ENCODE measurements around the gene ZIC1. TPM values are rescaled to one million over a fixed set of nuclear protein-coding genes. Genes with fewer than 3 reads are reported as not detected.

Gene ZIC1
- total and polyA plus RNA-seq, 2 of the 13 experiments (the other 11 are each of a cell fraction or from before 2014, with no cell fraction given) = not detected

GRCh38 chr3:147390589-147391569 is 18.3 kb upstream of the ZIC1 start:
- FAIRE-seq = no peak
- ChIA-PET POLR2A (no interaction called here), CTCF (ENCODE audit: low intra/inter-chr PET ratio, low total read pairs) (no interaction called here)
- Histone ChIP-seq H3K79me2 (ENCODE audit: insufficient read depth, low read length) (no peaks in the 10 kb centered on the region), H3K9ac (ENCODE audit: insufficient read depth, low read depth, low read length) (no peak overlapping the region), H3K9me3 (ENCODE audit: low read length) (no peaks in the 10 kb centered on the region), H3K27ac (ENCODE audit: extremely low read length, insufficient read depth, low read length) (no peak overlapping the region), H4K20me1 (ENCODE audit: insufficient read depth, low read length) (no peaks in the 10 kb centered on the region), H3K4me2 (ENCODE audit: low read depth, low read length) (no peak overlapping the region), H3K27me3 (ENCODE audit: control insufficient read depth in 1 of 2, insufficient read depth in 2 of 2, low read length in 2 of 2) (peaks cover 0 to 40% of the 10 kb centered on the region in 2 experiments), H3K4me1 (ENCODE audit: insufficient read depth, low read length) (no peaks in the 10 kb centered on the region), H3K4me3 (replicated peaks in 1 of 3; ENCODE audit: insufficient read depth in 1 of 3, low read depth in 2 of 3, low read length in 3 of 3) (no peak overlapping the region), H3K36me3 (replicated peaks in 1 of 2; ENCODE audit: control insufficient read depth in 1 of 2, insufficient read depth in 2 of 2, low read length in 2 of 2) (no peaks in the 10 kb centered on the region), H2AFZ (ENCODE audit: low read length) (no peak overlapping the region)
- WGBS (ENCODE audit: low lambda C conversion rate) = 65% methylated on average over 47 of the region's 77 CpGs
- BruUV-seq (replicated peaks) = no TSS peak
- DNase-seq (ENCODE audit: low spot score) = no peak
- TF ChIP-seq SMARCE1 (IDR thresholded peaks at IDR 0.05; ENCODE audit: borderline replicate concordance) (no peak), TFAP4 (IDR thresholded peaks at IDR 0.05; ENCODE audit: borderline replicate concordance, low read depth) (no peak), E2F1 (CRISPR knock-in tag; IDR thresholded peaks at IDR 0.05) (no peak), ATF4 (CRISPR knock-in tag; IDR thresholded peaks at IDR 0.05) (no peak), SIN3A (IDR thresholded peaks at IDR 0.05; ENCODE audit: borderline replicate concordance, low read depth, low read length) (no peak), RAD51 (IDR thresholded peaks at IDR 0.05; ENCODE audit: borderline replicate concordance) (no peak), ZBTB14 (CRISPR knock-in tag; IDR thresholded peaks at IDR 0.05) (no peak)
- intact Hi-C loops (cut with micrococcal nuclease; ENCODE audit: unreplicated experiment) = no loop called here
- in situ Hi-C loops (cut with HindIII; ENCODE audit: extremely low pct_ligation_motif_present, low pct_unique_long_range_greater_than_20kb) = no loop called here
- ATAC-seq = no peak
